IMR-90 (cell line): ENCODE data around the gene MAB21L1. TPM values are rescaled to one million over a fixed set of nuclear protein-coding genes. Genes with fewer than 3 reads are reported as not detected.

Experiments
- ATAC-seq: fragments of 200-7000 bp; cut with Tn5 transposase; 2 replicates; pipeline ENCODE4 v1.9.1; 2020; ENCODE audit warnings: low read depth, mild to moderate bottlenecking, moderate library complexity
- BruUV-seq: library from RNA; stranded (reverse); fragments of 400-500 nt; replicated peaks from 2 replicates; lab custom pipeline; 2021; lab: Mats Ljungman, UMichigan
- CTCF ChIA-PET: fragments of 300-600 bp; formaldehyde crosslinking; extraction: SDS; loops from one replicate; lab custom pipeline; 2021; ENCODE audit warnings: antibody characterized with exemption; lab: Yijun Ruan, JAX
- POLR2A ChIA-PET: fragments of 300-600 bp; sonication (Branson Sonifier 250); formaldehyde crosslinking; loops from one replicate; lab custom pipeline; 2022; ENCODE audit warnings: antibody characterized with exemption; ENCODE audit not compliant: unreplicated experiment; lab: Charles Lee
- DNase-seq: peaks from one replicate; pipeline ENCODE4 v3.0.0; 2013
- H2AFZ ChIP-seq: replicated peaks from 2 replicates; pipeline ENCODE3; 2013; ENCODE audit warnings: low read length, mild to moderate bottlenecking; ENCODE audit not compliant: poor library complexity
- H2AK5ac ChIP-seq: 2 replicates; pipeline ENCODE4 v1.6.1; 2013; ENCODE audit warnings: low read depth, low read length, inconsistent platforms
- H2AK9ac ChIP-seq: replicated peaks from 2 replicates; pipeline ENCODE3; 2013; ENCODE audit warnings: mild to moderate bottlenecking, low read depth, low read length, moderate library complexity; ENCODE audit not compliant: poor library complexity
- H2BK120ac ChIP-seq: 2 replicates; pipeline ENCODE4 v1.6.1; 2013; ENCODE audit warnings: low read depth, low read length, inconsistent platforms
- H2BK15ac ChIP-seq: 3 replicates; pipeline ENCODE4 v1.6.1; 2013; ENCODE audit warnings: low read depth, low read length, inconsistent platforms
- H2BK20ac ChIP-seq: 2 replicates; pipeline ENCODE4 v1.6.1; 2013; ENCODE audit warnings: low read depth, mild to moderate bottlenecking, inconsistent platforms, low read length, moderate library complexity
- H2BK5ac ChIP-seq: 2 replicates; pipeline ENCODE4 v1.6.1; 2013; ENCODE audit warnings: mild to moderate bottlenecking, low read depth, low read length, inconsistent platforms; ENCODE audit not compliant: poor library complexity, severe bottlenecking
- H3K14ac ChIP-seq: replicated peaks from 2 replicates; pipeline ENCODE4 v1.6.1; 2013; ENCODE audit warnings: low read depth, low read length, inconsistent platforms
- H3K18ac ChIP-seq: 2 replicates; pipeline ENCODE4 v1.6.1; 2013; ENCODE audit warnings: low read depth, low read length, control low read depth
- H3K23ac ChIP-seq: 2 replicates; pipeline ENCODE4 v1.6.1; 2013; ENCODE audit warnings: low read depth, low read length, inconsistent platforms
- H3K27ac ChIP-seq: 2 replicates; pipeline ENCODE4 v1.5.1; 2013; ENCODE audit warnings: mild to moderate bottlenecking, control low read depth, low read length; ENCODE audit not compliant: insufficient read depth
- H3K27me3 ChIP-seq: 2 replicates; pipeline ENCODE4 v1.6.1; 2013; ENCODE audit warnings: low read length; ENCODE audit not compliant: control insufficient read depth, insufficient read depth
- H3K36me3 ChIP-seq: 2 replicates; pipeline ENCODE4 v1.6.1; 2013; ENCODE audit warnings: low read length, mixed read lengths; ENCODE audit not compliant: control insufficient read depth, insufficient read depth
- H3K4ac ChIP-seq: 2 replicates; pipeline ENCODE4 v1.6.1; 2013; ENCODE audit warnings: low read depth, low read length, inconsistent platforms
- H3K4me1 ChIP-seq: 2 replicates; pipeline ENCODE4 v1.6.1; 2013; ENCODE audit warnings: low read length, mixed read lengths; ENCODE audit not compliant: control insufficient read depth, insufficient read depth
- H3K4me2 ChIP-seq: 2 replicates; pipeline ENCODE4 v1.6.1; 2013; ENCODE audit warnings: low read depth, mild to moderate bottlenecking, control low read depth, low read length, moderate library complexity
- H3K4me3 ChIP-seq: 2 replicates; pipeline ENCODE4 v1.5.1; 2013; ENCODE audit warnings: low read depth, mild to moderate bottlenecking, control low read depth, low read length, moderate library complexity; ENCODE audit not compliant: insufficient read depth
- H3K56ac ChIP-seq: 2 replicates; pipeline ENCODE4 v1.6.1; 2013; ENCODE audit warnings: low read length, inconsistent platforms; ENCODE audit not compliant: insufficient read depth; ENCODE audit errors: extremely low read depth
- H3K79me1 ChIP-seq, 2 experiments: 2 replicates each; pipeline ENCODE4 v1.6.1; 2013; ENCODE audit warnings: low read length in 2 of 2, inconsistent platforms in 1 of 2, low read depth in 1 of 2
- H3K9ac ChIP-seq: 2 replicates; pipeline ENCODE4 v1.6.1; 2013; ENCODE audit warnings: low read depth, low read length, control low read depth
- H3K9me1 ChIP-seq: 2 replicates; pipeline ENCODE4 v1.6.1; 2013; ENCODE audit warnings: low read length, inconsistent platforms; ENCODE audit not compliant: insufficient read depth
- H3K9me3 ChIP-seq: 2 replicates; pipeline ENCODE4 v1.6.1; 2013; ENCODE audit warnings: low read length; ENCODE audit not compliant: control insufficient read depth, insufficient read depth
- H4K20me1 ChIP-seq: 2 replicates; pipeline ENCODE4 v1.6.1; 2013; ENCODE audit warnings: low read length, inconsistent platforms; ENCODE audit not compliant: insufficient read depth
- H4K5ac ChIP-seq: 2 replicates; pipeline ENCODE4 v1.6.1; 2013; ENCODE audit warnings: mild to moderate bottlenecking, low read depth, low read length, control low read depth
- H4K8ac ChIP-seq, 2 experiments: 2 replicates each; pipeline ENCODE4 v1.6.1; 2013; ENCODE audit warnings: low read depth in 2 of 2, low read length in 2 of 2, control low read depth in 1 of 2, inconsistent platforms in 1 of 2
- H4K91ac ChIP-seq: 2 replicates; pipeline ENCODE4 v1.6.1; 2013; ENCODE audit warnings: low read depth, low read length, inconsistent platforms; ENCODE audit not compliant: insufficient read depth
- CEBPB ChIP-seq: IDR thresholded peaks from 2 replicates; pipeline ENCODE4 v1.6.1; 2012; ENCODE audit warnings: low read depth, low read length, improper control_type of control experiment
- CHD1 ChIP-seq: IDR thresholded peaks from 2 replicates; pipeline ENCODE4 v1.6.1; 2012; ENCODE audit warnings: low read depth, low read length, improper control_type of control experiment
- FOS ChIP-seq: fragments of 150-350 bp; IDR thresholded peaks from 2 replicates; pipeline ENCODE4 v1.6.1; 2016; ENCODE audit warnings: low read depth, low read length
- MAFK ChIP-seq: IDR thresholded peaks from 2 replicates; pipeline ENCODE4 v1.6.1; 2012; ENCODE audit warnings: low read depth, low read length, improper control_type of control experiment
- MAZ ChIP-seq: IDR thresholded peaks from 2 replicates; pipeline ENCODE4 v1.6.1; 2012; ENCODE audit warnings: low read depth, mild to moderate bottlenecking, low read length, improper control_type of control experiment, moderate library complexity, borderline replicate concordance
- MXI1 ChIP-seq: IDR thresholded peaks from 2 replicates; pipeline ENCODE4 v1.6.1; 2012; ENCODE audit warnings: low read depth, mild to moderate bottlenecking, low read length, moderate library complexity, borderline replicate concordance
- NFE2L2 ChIP-seq: fragments of 150-350 bp; IDR thresholded peaks from 2 replicates; pipeline ENCODE4 v1.6.1; 2016; ENCODE audit warnings: low read depth, mild to moderate bottlenecking, low read length
- RAD21 ChIP-seq: IDR thresholded peaks from 2 replicates; pipeline ENCODE4 v1.6.1; 2012; ENCODE audit warnings: low read length, improper control_type of control experiment
- RCOR1 ChIP-seq: IDR thresholded peaks from 2 replicates; pipeline ENCODE4 v1.6.1; 2012; ENCODE audit warnings: mild to moderate bottlenecking, low read length, improper control_type of control experiment; ENCODE audit not compliant: insufficient replicate concordance
- SMC3 ChIP-seq: fragments of 150-350 bp; IDR thresholded peaks from 2 replicates; pipeline ENCODE4 v1.6.1; 2016; ENCODE audit warnings: low read depth, mild to moderate bottlenecking, antibody characterized with exemption, low read length, moderate library complexity
- USF2 ChIP-seq: fragments of 150-350 bp; IDR thresholded peaks from 2 replicates; pipeline ENCODE4 v1.6.1; 2017; ENCODE audit warnings: mild to moderate bottlenecking, antibody characterized with exemption, low read length, low read depth
- WGBS, 2 experiments: methylation state at CpG; one replicate each; pipeline versions ENCODE4 v1.1.5 to v1.1.7; 2013; ENCODE audit warnings: missing lambda C conversion rate in 2 of 2; ENCODE audit not compliant: insufficient read length in 1 of 2; ENCODE audit errors: extremely low coverage in 2 of 2; 5-methylcytosine and 5-hydroxymethylcytosine counted together
- dilution Hi-C: fragments of 300-500 bp; cut with HindIII; formaldehyde crosslinking; loops from one replicate; pipeline ENCODE4 v1.14.3; 2018; ENCODE audit warnings: low sequenced_read_pairs; ENCODE audit not compliant: unreplicated experiment
- in situ Hi-C: fragments of 300-500 bp; cut with MboI; formaldehyde crosslinking; loops from 3 replicates; pipeline ENCODE4 v1.14.3; 2019; ENCODE audit warnings: low sequenced_read_pairs, inconsistent platforms, mixed read lengths
- intact Hi-C: fragments of 100-400 bp; cut with micrococcal nuclease; formaldehyde crosslinking; loops from 2 replicates; pipeline ENCODE4 v1.10.0; 2022
- polyA plus RNA-seq, 3 experiments: library from polyadenylated mRNA; depleted of rRNA; stranded (reverse); fragments of >200 nt; gene quantifications; 2 replicates each; pipeline ENCODE4 v1.2.3, GENCODE V29; 2012; ENCODE audit warnings: low replicate concordance in 1 of 3
- total RNA-seq: library from RNA; depleted of rRNA; stranded (reverse); fragments of >200 nt; gene quantifications from 2 replicates; pipeline ENCODE4 v1.2.3, GENCODE V29; 2012
- TF ChIP-seq, protein P1 (sequence below): fragments of 150-350 bp; IDR thresholded peaks from 2 replicates; pipeline ENCODE4 v1.6.1; 2016; ENCODE audit warnings: low read depth, mild to moderate bottlenecking, low read length, moderate library complexity, borderline replicate concordance
- TF ChIP-seq, protein P2 (sequence below): conservative IDR thresholded peaks from 2 replicates; pipeline ENCODE4 v1.5.1; 2012; ENCODE audit warnings: mild to moderate bottlenecking, low read depth, low read length, improper control_type of control experiment

Gene MAB21L1
- total and polyA plus RNA-seq, 2 of the 4 experiments (the other 2 are of a cell fraction): 0.53 to 0.72 TPM

- Histone ChIP-seq H3K9me3 (no peaks in the 10 kb centered on the region), H3K79me1 (no peaks in the 10 kb centered on the region), H2AFZ (no peak overlapping the region), H4K5ac (no peak overlapping the region), H3K23ac (no peak overlapping the region), H3K27ac (no peak overlapping the region), H3K9me1 (no peaks in the 10 kb centered on the region), H3K4me3 (no peak overlapping the region), H2AK9ac (no peak overlapping the region), H3K4me2 (no peak overlapping the region), H3K36me3 (no peaks in the 10 kb centered on the region), H3K56ac (no peak overlapping the region), H3K9ac (no peak overlapping the region), H2BK15ac (no peak overlapping the region), H4K91ac (no peak overlapping the region), H3K4me1 (no peaks in the 10 kb centered on the region), H2BK120ac (no peak overlapping the region), H3K18ac (no peak overlapping the region), H3K27me3 (peaks cover 22% of the 10 kb centered on the region), H4K8ac (no peak overlapping the region), H4K20me1 (no peaks in the 10 kb centered on the region), H3K14ac (no peak overlapping the region), H2BK5ac (no peak overlapping the region), H2BK20ac (no peak overlapping the region), H3K4ac (no peak overlapping the region), H2AK5ac (no peak overlapping the region)
- no peak for ATAC-seq
- DNase-seq: no peak
- BruUV-seq: no TSS peak
- ChIA-PET POLR2A (no interaction called here), CTCF (no interaction called here)
- TF ChIP-seq, protein P1, sequence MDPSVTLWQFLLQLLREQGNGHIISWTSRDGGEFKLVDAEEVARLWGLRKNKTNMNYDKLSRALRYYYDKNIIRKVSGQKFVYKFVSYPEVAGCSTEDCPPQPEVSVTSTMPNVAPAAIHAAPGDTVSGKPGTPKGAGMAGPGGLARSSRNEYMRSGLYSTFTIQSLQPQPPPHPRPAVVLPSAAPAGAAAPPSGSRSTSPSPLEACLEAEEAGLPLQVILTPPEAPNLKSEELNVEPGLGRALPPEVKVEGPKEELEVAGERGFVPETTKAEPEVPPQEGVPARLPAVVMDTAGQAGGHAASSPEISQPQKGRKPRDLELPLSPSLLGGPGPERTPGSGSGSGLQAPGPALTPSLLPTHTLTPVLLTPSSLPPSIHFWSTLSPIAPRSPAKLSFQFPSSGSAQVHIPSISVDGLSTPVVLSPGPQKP: no peak
- TF ChIP-seq, protein P2, sequence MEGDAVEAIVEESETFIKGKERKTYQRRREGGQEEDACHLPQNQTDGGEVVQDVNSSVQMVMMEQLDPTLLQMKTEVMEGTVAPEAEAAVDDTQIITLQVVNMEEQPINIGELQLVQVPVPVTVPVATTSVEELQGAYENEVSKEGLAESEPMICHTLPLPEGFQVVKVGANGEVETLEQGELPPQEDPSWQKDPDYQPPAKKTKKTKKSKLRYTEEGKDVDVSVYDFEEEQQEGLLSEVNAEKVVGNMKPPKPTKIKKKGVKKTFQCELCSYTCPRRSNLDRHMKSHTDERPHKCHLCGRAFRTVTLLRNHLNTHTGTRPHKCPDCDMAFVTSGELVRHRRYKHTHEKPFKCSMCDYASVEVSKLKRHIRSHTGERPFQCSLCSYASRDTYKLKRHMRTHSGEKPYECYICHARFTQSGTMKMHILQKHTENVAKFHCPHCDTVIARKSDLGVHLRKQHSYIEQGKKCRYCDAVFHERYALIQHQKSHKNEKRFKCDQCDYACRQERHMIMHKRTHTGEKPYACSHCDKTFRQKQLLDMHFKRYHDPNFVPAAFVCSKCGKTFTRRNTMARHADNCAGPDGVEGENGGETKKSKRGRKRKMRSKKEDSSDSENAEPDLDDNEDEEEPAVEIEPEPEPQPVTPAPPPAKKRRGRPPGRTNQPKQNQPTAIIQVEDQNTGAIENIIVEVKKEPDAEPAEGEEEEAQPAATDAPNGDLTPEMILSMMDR: no peak
- TF ChIP-seq NFE2L2 (no peak), RCOR1 (no peak), FOS (no peak), MAZ (no peak), CEBPB (no peak), USF2 (no peak), MXI1 (no peak), MAFK (no peak), SMC3 (no peak), RAD21 (no peak), CHD1 (no peak)
- dilution Hi-C loops (no loop called here), in situ Hi-C loops (no loop called here), intact Hi-C loops (no loop called here)
- no CpG with 5 or more reads among the region's 2 CpGs for WGBS, 2 experiments
Observed at GRCh38 chr13:35481777-35482176, 5.3 kb upstream of the MAB21L1 start.
